ENCODE measurements around the gene ILF3. TPM values are rescaled to one million over a fixed set of nuclear protein-coding genes. Genes with fewer than 3 reads are reported as not detected.

The ILF3 gene
- total and polyA plus RNA-seq, 10 of the 15 experiments (the other 5 are each of a cell fraction or from before 2014, with no cell fraction given), result 28.1 to 383 (median 176) TPM

- intact Hi-C loops (cut with micrococcal nuclease; ENCODE audit: unreplicated experiment) (loop anchor here (1.0 to 10.0 kb wide), 7 partner anchors 42 to 378 kb away; partner anchors contain the start of genes SMARCA4 and TMED1), in situ Hi-C loops (cut with MboI) (loop anchor here (5.0 kb wide), 1 partner anchor 145 kb away; no protein-coding TSS in a partner anchor)
- ATAC-seq (no peak), FAIRE-seq (no peak), DNase-seq (ENCODE audit: low read depth, low spot score) (no peak)
- Histone ChIP-seq H3K36me3 (ENCODE audit: control insufficient read depth in 2 of 2, insufficient read depth in 2 of 2, low read length in 1 of 2) (peaks cover 0 to 4% of the 10 kb centered on the region in 2 experiments; a peak in 1 of 4 replicates), H2AFZ (ENCODE audit: control insufficient read depth, low read depth, low read length) (peak overlapping the region; percentile 84), H3K9me3 (replicated peaks; ENCODE audit: control insufficient read depth, insufficient read depth, low read length) (no peaks in the 10 kb centered on the region), H3K27ac (ENCODE audit: control insufficient read depth, insufficient read depth) (no peak overlapping the region), H3K9ac (ENCODE audit: control insufficient read depth, insufficient read depth, low read length) (peak overlapping the region; percentile 2; the same call in 1 of the 2 replicates), H3K4me1 (ENCODE audit: control insufficient read depth, insufficient read depth, low read length) (peaks cover 11% of the 10 kb centered on the region), H3K4me2 (ENCODE audit: control insufficient read depth, insufficient read depth) (peak overlapping the region; percentile 45; the same call in 1 of the 2 replicates), H3K27me3 (replicated peaks in 1 of 2; ENCODE audit: control insufficient read depth in 2 of 2, insufficient read depth in 2 of 2, low read length in 1 of 2) (no peaks in the 10 kb centered on the region), H4K20me1 (ENCODE audit: control insufficient read depth, insufficient read depth) (peaks cover 16% of the 10 kb centered on the region), H3K79me2 (ENCODE audit: control insufficient read depth, insufficient read depth, low read length) (peaks cover 41% of the 10 kb centered on the region), H3K4me3 (peak overlapping the region; percentile 35; the same call in 1 of the 2 replicates)
- WGBS (ENCODE audit: insufficient coverage, insufficient replicate concordance, low lambda C conversion rate, missing lambda C conversion rate), result 38% methylated on average over 12 of the region's 12 CpGs
- CTCF ChIA-PET, result interaction anchor here (0.6 to 7.9 kb wide), 44 partner anchors 10 to 703 kb away, joined by 3 to 211 read pairs (median 5); partner anchors contain the start of genes QTRT1 and TMED1
- RAD21 ChIA-PET (ENCODE audit: unreplicated experiment), result interaction anchor here (0.9 to 5.4 kb wide), 30 partner anchors 11 to 225 kb away, joined by 3 to 102 read pairs (median 5); partner anchors contain the start of genes QTRT1 and TMED1
- SMC1A ChIA-PET (ENCODE audit: uncharacterized antibody, unreplicated experiment), result interaction anchor here (0.5 to 6.6 kb wide), 25 partner anchors 8 to 289 kb away, joined by 3 to 102 read pairs (median 4); partner anchors contain the start of genes QTRT1 and TMED1
- POLR2A ChIA-PET, result interaction anchor here (0.5 to 5.5 kb wide), 14 partner anchors 15 to 492 kb away, joined by 3 to 34 read pairs (median 5); partner anchors contain the start of genes QTRT1 and TMED1
- no TSS peak for BruUV-seq (replicated peaks)
- TF ChIP-seq BHLHE40 (IDR thresholded peaks at IDR 0.05; ENCODE audit: borderline replicate concordance in 1 of 2, low read depth in 2 of 2, low read length in 1 of 2), result no peak
- no peak for TF ChIP-seq FOS (IDR thresholded peaks at IDR 0.05; ENCODE audit: borderline replicate concordance, extremely low read depth, insufficient read length)
- 0 out of 2 replicates have a peak, but pooled peaks have one; percentile 54 for TF ChIP-seq ZNF207 (IDR thresholded peaks at IDR 0.05; ENCODE audit: borderline replicate concordance)
- TF ChIP-seq CHD1 (IDR thresholded peaks at IDR 0.05; ENCODE audit: low read depth, low read length), result no peak
- no peak for TF ChIP-seq ZNF622 (IDR thresholded peaks at IDR 0.05)
- TF ChIP-seq SMARCA5 (IDR thresholded peaks at IDR 0.05), result no peak
- TF ChIP-seq ZBTB33 (IDR thresholded peaks at IDR 0.05), result peak; percentile 51; the same call in 1 of the 2 replicates
- no peak for TF ChIP-seq MEF2A (IDR thresholded peaks at IDR 0.05; ENCODE audit: insufficient read depth, low read depth, low read length)
- 0 out of 2 replicates have a peak, but pooled peaks have one; percentile 39 for TF ChIP-seq GATAD2B (conservative IDR thresholded peaks at IDR 0.05; ENCODE audit: low read depth)
- no peak for TF ChIP-seq ZNF24 (IDR thresholded peaks at IDR 0.05)
- TF ChIP-seq RELA (IDR thresholded peaks at IDR 0.05; ENCODE audit: borderline replicate concordance, partially characterized antibody), result no peak
- TF ChIP-seq CREM (IDR thresholded peaks at IDR 0.05; ENCODE audit: low read depth), result no peak
- TF ChIP-seq HSF1 (IDR thresholded peaks at IDR 0.05; ENCODE audit: low read depth, low read length), result no peak
- peak; percentile 87 for TF ChIP-seq MLLT1 (IDR thresholded peaks at IDR 0.05)
- no peak for TF ChIP-seq PRDM15 (CRISPR knock-in tag; IDR thresholded peaks at IDR 0.05)
These were observed 62.9 kb downstream of the ILF3 start for GRCh38 chr19:10717054-10717355.
